ENCODE data around the gene MPV17L2. TPM values are rescaled to one million over a fixed set of nuclear protein-coding genes. Genes with fewer than 3 reads are reported as not detected.

Gene MPV17L2
- total RNA-seq, 1 donor from 2014 or later: 17.2 TPM

DNA sequence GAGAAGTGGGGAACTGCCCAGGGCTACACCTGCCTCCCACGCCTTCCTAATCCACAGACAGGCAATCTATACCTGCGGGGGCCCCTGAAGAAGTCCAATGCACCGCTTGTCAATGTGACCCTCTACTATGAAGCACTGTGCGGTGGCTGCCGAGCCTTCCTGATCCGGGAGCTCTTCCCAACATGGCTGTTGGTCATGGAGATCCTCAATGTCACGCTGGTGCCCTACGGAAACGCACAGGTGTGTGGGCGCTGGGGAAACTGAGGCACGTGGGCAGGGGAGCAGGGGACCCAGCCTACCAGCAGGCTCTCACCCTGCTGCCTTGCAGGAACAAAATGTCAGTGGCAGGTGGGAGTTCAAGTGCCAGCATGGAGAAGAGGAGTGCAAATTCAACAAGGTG is 18.0 kb upstream of the MPV17L2 start:
- Mint-ChIP-seq H3K4me3 (no peak overlapping the region), H3K27me3 (ENCODE audit: low read depth) (peaks cover 57% of the 10 kb centered on the region), H3K27ac (ENCODE audit: unreplicated experiment) (no peak overlapping the region), H3K9me3 (no peaks in the 10 kb centered on the region), H3K36me3 (ENCODE audit: low read depth) (peaks cover 5% of the 10 kb centered on the region), H3K4me1 (peaks cover 7% of the 10 kb centered on the region)
- TF ChIP-seq, protein P1, sequence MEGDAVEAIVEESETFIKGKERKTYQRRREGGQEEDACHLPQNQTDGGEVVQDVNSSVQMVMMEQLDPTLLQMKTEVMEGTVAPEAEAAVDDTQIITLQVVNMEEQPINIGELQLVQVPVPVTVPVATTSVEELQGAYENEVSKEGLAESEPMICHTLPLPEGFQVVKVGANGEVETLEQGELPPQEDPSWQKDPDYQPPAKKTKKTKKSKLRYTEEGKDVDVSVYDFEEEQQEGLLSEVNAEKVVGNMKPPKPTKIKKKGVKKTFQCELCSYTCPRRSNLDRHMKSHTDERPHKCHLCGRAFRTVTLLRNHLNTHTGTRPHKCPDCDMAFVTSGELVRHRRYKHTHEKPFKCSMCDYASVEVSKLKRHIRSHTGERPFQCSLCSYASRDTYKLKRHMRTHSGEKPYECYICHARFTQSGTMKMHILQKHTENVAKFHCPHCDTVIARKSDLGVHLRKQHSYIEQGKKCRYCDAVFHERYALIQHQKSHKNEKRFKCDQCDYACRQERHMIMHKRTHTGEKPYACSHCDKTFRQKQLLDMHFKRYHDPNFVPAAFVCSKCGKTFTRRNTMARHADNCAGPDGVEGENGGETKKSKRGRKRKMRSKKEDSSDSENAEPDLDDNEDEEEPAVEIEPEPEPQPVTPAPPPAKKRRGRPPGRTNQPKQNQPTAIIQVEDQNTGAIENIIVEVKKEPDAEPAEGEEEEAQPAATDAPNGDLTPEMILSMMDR (conservative IDR thresholded peaks at IDR 0.05): no peak
- DNase-seq (ENCODE audit: low read depth, low spot score): no peak

DNA sequence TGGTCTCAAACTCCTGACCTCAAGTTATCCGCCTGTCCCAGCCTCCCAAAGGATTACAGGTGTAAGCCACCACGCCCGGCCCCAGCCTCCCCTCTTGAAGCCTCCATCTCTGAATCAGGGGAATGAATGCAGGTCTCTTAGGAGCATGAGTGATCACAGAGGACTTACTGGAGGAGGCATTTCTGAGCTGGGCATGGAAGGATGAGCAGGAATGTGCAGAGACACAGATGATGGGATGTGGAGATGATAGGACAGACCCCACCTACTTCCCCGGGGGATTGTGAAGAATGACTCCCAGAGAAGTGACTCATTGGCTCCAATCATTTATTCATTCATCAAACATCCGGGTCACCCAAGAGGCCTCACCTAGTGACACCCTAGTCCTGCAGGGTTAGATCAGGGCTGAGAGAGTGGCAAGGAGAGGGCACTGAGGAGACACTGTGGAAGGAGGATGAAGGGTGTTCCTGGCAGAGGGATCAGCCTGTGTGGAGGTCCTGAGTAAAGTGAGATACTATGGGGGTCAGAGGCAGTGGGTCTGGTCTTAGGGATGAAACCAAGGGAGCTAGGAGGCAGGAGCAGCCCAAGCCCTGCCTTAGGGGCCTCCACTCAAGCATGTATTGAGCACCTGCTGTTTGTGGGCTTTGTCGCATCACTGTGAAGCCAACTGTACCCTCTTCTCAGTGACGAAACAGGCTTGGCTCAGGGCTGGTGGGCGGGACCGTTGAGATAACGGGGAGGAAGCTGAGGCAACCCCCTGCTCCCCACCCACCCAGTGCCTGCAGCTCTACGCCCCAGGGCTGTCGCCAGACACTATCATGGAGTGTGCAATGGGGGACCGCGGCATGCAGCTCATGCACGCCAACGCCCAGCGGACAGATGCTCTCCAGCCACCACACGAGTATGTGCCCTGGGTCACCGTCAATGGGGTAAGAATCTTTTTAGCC is 16.4 kb upstream of the MPV17L2 start:
- Mint-ChIP-seq H3K4me1 (peaks cover 7% of the 10 kb centered on the region), H3K9me3 (no peaks in the 10 kb centered on the region), H3K36me3 (ENCODE audit: low read depth) (no peaks in the 10 kb centered on the region), H3K27ac (ENCODE audit: unreplicated experiment) (no peak overlapping the region), H3K4me3 (no peak overlapping the region), H3K27me3 (ENCODE audit: low read depth) (peaks cover 57% of the 10 kb centered on the region)
- DNase-seq (ENCODE audit: low read depth, low spot score): no peak
- TF ChIP-seq, protein P1 (conservative IDR thresholded peaks at IDR 0.05): no peak

- H3K4me1 Mint-ChIP-seq: no peaks in the 10 kb centered on the region
- H3K36me3 Mint-ChIP-seq (ENCODE audit: low read depth): no peaks in the 10 kb centered on the region
- H3K9me3 Mint-ChIP-seq: no peaks in the 10 kb centered on the region
- peaks cover 35% of the 10 kb centered on the region for H3K27me3 Mint-ChIP-seq (ENCODE audit: low read depth)
- no peak overlapping the region for H3K4me3 Mint-ChIP-seq
- TF ChIP-seq, protein P1 (conservative IDR thresholded peaks at IDR 0.05): no peak
- no peak for DNase-seq (ENCODE audit: low read depth, low spot score)
- H3K27ac Mint-ChIP-seq (ENCODE audit: unreplicated experiment): no peak overlapping the region
These were observed 13.1 kb upstream of the MPV17L2 start for GRCh38 chr19:18179957-18180356.

DNA sequence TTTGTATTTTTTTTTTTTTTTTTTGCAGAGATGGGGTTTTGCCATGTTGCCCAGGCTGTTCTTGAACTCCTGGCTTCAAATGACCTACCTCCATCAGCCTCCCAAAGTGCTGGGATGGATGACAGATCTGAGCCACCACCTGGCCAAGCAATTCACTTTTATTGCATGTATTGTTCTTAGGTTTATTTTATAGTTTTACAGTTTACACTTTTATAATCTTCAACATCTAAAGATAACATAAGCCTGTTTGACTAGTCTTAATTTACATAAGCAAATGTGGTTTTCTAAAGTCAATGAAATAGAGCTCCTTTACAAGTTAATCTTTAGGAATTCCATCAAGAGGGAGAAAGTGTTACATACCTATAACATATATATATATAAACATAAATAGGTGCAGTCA is 9.5 kb upstream of the MPV17L2 start:
- Mint-ChIP-seq H3K4me3 (no peak overlapping the region), H3K4me1 (peaks cover 4% of the 10 kb centered on the region), H3K36me3 (ENCODE audit: low read depth) (no peaks in the 10 kb centered on the region), H3K9me3 (no peaks in the 10 kb centered on the region), H3K27ac (ENCODE audit: unreplicated experiment) (no peak overlapping the region), H3K27me3 (ENCODE audit: low read depth) (peaks cover 10% of the 10 kb centered on the region)
- DNase-seq (ENCODE audit: low read depth, low spot score): no peak
- TF ChIP-seq, protein P1 (conservative IDR thresholded peaks at IDR 0.05): no peak

- peaks cover 4% of the 10 kb centered on the region for H3K4me1 Mint-ChIP-seq
- peaks cover 5% of the 10 kb centered on the region for H3K27me3 Mint-ChIP-seq (ENCODE audit: low read depth)
- TF ChIP-seq, protein P1 (conservative IDR thresholded peaks at IDR 0.05): no peak
- no peak for DNase-seq (ENCODE audit: low read depth, low spot score)
- H3K9me3 Mint-ChIP-seq: no peaks in the 10 kb centered on the region
- no peaks in the 10 kb centered on the region for H3K36me3 Mint-ChIP-seq (ENCODE audit: low read depth)
- H3K27ac Mint-ChIP-seq (ENCODE audit: unreplicated experiment): peak overlapping the region; percentile 14
- no peak overlapping the region for H3K4me3 Mint-ChIP-seq
These were observed 7.5 kb upstream of the MPV17L2 start for GRCh38 chr19:18185538-18185937.
